HG03469 (cell line): ENCODE results near the gene SLC37A1.
"Not testable (repeated sequence)": the region's sequence is repeated elsewhere in the genome, so short reads cannot be mapped to it uniquely, and the experiment has no call there.

Experiments
- ATAC-seq: cut with Tn5 transposase; IDR thresholded peaks from one replicate; pipeline ENCODE4 v1.9.1; 2021; ENCODE audit warnings: mild to moderate bottlenecking, moderate library complexity, moderate number of reproducible peaks; ENCODE audit not compliant: unreplicated experiment

The SLC37A1 gene

DNA sequence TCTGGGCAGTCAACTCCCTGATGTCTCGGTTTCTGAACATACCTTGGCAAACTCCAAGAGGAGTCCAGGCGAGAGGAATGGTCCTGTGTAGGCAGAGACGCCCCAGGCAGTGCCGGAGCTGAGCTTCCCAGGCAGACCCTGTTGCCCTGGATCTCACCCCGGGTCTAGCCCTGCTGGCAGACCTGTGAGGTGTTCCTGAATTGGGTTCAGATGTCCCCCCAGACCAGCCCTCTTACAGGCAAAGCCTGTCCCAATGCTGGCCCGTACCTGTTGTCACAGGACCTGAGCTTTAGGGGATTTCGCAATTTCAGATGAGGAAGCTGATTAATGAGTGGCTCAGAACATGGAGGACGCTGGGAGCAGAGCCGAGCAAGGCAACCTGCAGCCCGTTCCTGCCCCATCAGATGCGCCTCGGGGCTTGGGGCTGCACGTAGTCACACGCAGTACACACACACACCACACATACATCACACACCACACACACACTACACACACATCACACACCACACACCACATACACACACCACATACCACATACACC is 101.2 kb downstream of the SLC37A1 start:
- ATAC-seq, result no peak

GRCh38 chr21:42615377-42615776 is 101.7 kb downstream of the SLC37A1 start:
- not testable (repeated sequence) for ATAC-seq

DNA sequence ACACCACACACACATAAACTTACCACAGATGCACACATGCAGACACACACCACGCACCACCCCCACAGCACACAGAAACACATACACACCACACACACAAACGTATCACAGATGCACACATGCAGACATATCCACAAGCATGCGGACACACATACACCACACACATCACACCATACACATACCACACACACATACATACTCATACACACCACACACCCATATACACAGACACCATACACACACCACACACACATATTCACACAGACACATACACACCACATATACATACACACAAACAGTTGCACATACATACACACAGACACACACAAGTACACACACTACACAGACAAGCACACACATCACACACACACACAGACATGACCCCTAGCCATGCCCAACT is 102.3 kb downstream of the SLC37A1 start:
- no peak for ATAC-seq

DNA sequence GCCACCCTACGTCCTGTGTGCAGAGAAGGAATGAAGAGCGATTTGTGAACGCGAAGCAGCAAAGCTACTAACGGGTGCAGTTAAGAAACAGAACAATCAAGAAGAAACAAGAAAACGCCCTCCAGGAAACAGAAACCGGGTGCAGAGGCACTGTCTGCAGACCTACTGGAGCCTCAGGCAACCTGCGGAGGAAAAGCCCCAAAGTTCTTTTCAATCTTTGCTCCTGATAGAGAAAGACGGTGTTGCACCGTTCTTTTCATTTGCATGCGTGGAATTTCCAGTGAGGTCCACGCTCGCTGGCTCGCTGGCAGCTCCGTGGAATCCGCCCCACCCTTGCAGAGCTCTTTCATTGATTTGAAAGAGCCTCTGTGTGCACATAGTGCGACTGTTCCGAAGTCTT is 102.8 kb downstream of the SLC37A1 start:
- no peak for ATAC-seq

DNA sequence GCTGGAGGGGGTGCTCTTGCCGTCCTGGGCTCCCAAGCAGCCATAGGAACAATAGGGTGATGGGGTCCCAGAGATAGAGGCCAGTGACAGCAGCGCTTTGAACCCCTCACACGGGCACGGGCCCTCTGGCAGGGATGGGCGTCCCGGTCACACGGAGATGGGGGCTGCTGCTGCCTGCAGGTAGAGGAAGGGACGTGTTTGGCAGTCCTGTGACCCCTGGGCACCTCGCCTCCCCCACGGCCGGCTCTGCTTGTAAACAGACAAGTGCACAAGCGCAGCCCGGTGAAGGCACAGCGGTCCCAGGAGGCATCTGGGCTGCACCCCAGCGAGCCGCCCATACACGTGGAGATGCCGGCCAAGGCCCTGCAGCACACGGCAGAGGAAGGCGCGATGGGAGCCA is 103.3 kb downstream of the SLC37A1 start:
- no peak for ATAC-seq

GRCh38 chr21:42617486-42617885 is 103.8 kb downstream of the SLC37A1 start:
- ATAC-seq, result no peak

DNA sequence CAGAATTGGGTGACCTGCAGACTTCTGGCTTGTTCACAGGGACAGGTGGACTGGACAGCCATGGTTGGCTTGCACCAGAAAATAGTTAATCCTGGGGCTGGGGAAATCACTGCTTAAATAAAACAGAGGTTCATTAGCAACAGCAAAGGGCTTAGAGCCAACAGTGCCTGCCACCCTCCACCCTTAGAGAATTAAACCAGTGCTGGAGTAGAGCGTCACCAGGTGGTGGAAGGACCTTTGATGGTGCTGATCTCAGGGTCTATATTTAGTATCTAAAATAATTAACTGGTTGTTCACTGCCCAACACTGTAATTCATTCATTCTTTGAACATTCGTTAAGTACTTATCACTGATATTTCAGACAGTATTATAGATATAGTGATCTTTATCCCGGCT is 105.1 kb downstream of the SLC37A1 start:
- ATAC-seq, result no peak

DNA sequence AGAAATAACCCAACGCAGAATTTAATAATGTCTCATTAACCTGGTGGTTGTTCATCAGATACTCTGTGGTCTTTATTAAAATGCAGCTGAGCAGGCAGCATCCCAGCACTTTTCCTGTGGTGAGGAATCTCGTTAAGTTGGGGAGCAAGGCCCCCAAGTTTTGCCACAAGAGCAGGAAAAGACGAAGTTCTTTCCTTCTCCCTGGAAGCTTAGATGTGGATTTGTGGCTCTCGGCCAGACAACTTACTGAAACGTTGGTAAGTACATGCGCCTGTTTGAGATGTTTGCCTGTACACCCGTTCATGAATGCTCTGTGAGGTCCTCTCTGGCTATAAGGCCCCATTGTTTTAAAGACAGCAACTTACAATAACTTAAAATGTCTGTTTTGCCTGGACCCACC is 105.5 kb downstream of the SLC37A1 start:
- ATAC-seq, result no peak

GRCh38 chr21:42619841-42620240 is 106.2 kb downstream of the SLC37A1 start:
- no peak for ATAC-seq

GRCh38 chr21:42621166-42621818 is 107.6 kb downstream of the SLC37A1 start:
- no peak for ATAC-seq

DNA sequence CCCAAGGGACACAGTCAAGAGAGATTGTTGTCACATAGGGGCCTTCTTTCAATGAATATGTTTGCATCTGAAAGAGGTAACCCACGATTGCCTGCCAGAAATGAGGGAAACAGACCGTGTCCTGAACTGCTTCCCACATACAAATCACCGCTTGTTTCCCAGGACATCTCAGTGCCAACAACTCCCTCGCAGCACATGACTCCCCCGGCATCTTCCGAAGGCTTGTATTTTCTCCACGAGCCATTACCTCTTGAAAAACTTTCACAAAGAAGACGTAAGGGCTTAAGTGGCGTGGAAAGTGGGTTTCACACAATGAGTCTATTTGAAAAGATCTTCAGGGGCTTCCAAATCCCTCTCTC is 108.1 kb downstream of the SLC37A1 start:
- ATAC-seq, result no peak

- no peak for ATAC-seq
Measured at GRCh38 chr21:42622284-42622683, 108.6 kb downstream of the SLC37A1 start.

DNA sequence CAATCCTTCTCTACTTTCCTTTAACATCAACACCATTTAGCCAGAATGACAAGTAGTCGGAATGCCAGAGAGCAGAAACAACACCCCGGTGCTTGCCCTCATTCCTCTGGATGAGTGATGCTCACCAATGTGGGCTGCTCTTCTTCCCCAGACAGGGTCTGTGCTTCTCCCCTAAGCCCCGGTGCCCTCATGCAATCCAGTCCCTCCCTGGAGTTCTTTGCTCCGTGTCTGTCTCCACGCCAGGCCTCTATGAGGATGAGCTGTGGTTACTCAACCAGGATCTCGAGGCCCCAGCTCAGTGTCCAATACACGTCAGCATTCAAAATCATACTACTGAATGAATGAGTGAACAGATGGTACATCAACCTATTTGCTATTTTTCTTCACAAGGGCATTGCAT is 110.0 kb downstream of the SLC37A1 start:
- ATAC-seq, result no peak

GRCh38 chr21:42624095-42624790 is 110.6 kb downstream of the SLC37A1 start:
- ATAC-seq, result no peak

- ATAC-seq, result no peak
Measured at GRCh38 chr21:42624936-42625335, 111.3 kb downstream of the SLC37A1 start.

GRCh38 chr21:42626171-42626570 is 112.5 kb downstream of the SLC37A1 start:
- no peak for ATAC-seq

- ATAC-seq, result no peak
Measured at GRCh38 chr21:42627527-42628289, 114.1 kb downstream of the SLC37A1 start.

DNA sequence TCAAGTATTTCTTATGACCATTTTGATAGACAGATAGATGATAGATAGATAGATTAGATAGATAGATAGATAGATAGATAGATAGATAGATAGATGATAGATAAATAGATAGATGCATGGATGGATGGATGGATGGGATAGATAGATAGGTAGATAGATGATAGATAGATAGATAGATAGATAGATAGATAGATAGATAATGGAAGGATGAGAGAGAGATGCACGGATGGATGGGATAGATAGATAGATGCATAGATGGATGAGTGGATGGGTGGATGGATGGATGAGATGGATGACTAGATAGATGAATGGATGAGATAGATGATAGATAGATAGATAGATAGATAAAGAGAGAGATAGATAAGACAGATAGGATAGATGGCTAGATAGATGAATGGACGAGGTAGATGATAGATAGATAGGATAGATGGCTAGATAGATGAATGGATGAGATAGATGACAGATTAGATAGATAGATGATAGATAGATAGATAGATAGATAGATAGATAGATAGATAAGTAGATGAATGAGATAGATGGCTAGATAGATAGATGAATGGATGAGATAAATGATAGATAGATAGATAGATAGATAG is 114.9 kb downstream of the SLC37A1 start:
- not testable (repeated sequence) for ATAC-seq

DNA sequence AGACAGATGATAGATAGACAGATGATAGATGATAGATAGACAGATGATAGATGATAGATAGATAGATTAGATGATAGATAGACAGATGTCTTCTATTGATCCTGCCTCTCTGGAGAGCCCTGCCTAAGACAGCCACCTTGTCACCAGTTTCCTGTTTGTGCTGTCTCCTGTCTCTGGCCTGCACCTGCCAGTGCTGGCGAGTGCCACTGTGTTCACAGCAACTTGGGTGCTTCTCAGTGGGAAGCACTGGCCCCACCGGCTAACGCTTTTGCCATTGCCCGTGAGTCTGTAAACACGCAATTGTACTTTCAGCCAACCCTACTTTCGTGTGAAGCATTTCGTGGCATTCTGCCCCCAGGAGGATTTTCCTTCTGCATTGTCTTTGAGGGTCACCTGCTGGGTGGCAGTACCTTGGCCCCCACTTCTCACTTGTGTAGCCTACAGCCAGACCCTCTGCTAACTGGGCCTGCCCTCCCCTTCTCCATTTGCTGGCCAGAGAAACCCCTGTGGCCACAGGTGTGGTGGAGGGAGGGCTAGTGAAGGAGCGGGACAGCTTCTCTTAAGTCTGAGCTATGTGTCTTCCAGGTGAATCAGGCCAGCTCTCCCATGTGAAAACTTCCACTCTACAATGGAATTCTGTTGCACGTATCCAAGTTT is 116.4 kb downstream of the SLC37A1 start:
- no peak for ATAC-seq

GRCh38 chr21:42630626-42631025 is 117.0 kb downstream of the SLC37A1 start:
- ATAC-seq, result no peak
